Measurements from ENCODE around the gene KCTD7.

- TF ChIP-seq CTCF (conservative IDR thresholded peaks at IDR 0.05; ENCODE audit: low read depth, low read length): no peak
- no peak for TF ChIP-seq EZH2 (IDR thresholded peaks at IDR 0.05; ENCODE audit: low read length, unreplicated experiment)
These were observed 11.4 kb upstream of the KCTD7 start for GRCh38 chr7:66617295-66617694.
